Kidney epithelial cell (primary cell): Measurements from ENCODE around the gene RCL1. TPM values are rescaled to one million over a fixed set of nuclear protein-coding genes. Genes with fewer than 3 reads are reported as not detected.

Experiments
- DNase-seq: peaks from one replicate; pipeline ENCODE4 v3.0.0-alpha.2; 2010; ENCODE audit warnings: low read depth
- H3K27me3 ChIP-seq: 2 replicates; pipeline ENCODE4 v1.6.0; 2011; ENCODE audit warnings: low read length; ENCODE audit not compliant: control insufficient read depth, insufficient read depth
- H3K36me3 ChIP-seq: 2 replicates; pipeline ENCODE4 v1.5.1; 2011; ENCODE audit warnings: low read length; ENCODE audit not compliant: control insufficient read depth, insufficient read depth
- H3K4me3 ChIP-seq: 2 replicates; pipeline ENCODE4 v1.5.1; 2011; ENCODE audit warnings: low read depth, mild to moderate bottlenecking, control low read depth, low read length
- total RNA-seq: library from RNA; depleted of rRNA; stranded (reverse); fragments of >200 nt; gene quantifications from 2 replicates; pipeline ENCODE4 v1.2.3, GENCODE V29; 2015
- TF ChIP-seq, protein P1 (sequence below): IDR thresholded peaks from 2 replicates; pipeline ENCODE4 v1.5.1; 2011; ENCODE audit warnings: mild to moderate bottlenecking, moderate library complexity, low read length, control low read depth, inconsistent platforms; ENCODE audit not compliant: insufficient read depth, poor library complexity, severe bottlenecking

RCL1 gene
- total RNA-seq, 1 donor from 2014 or later, result 24.4 TPM

DNA sequence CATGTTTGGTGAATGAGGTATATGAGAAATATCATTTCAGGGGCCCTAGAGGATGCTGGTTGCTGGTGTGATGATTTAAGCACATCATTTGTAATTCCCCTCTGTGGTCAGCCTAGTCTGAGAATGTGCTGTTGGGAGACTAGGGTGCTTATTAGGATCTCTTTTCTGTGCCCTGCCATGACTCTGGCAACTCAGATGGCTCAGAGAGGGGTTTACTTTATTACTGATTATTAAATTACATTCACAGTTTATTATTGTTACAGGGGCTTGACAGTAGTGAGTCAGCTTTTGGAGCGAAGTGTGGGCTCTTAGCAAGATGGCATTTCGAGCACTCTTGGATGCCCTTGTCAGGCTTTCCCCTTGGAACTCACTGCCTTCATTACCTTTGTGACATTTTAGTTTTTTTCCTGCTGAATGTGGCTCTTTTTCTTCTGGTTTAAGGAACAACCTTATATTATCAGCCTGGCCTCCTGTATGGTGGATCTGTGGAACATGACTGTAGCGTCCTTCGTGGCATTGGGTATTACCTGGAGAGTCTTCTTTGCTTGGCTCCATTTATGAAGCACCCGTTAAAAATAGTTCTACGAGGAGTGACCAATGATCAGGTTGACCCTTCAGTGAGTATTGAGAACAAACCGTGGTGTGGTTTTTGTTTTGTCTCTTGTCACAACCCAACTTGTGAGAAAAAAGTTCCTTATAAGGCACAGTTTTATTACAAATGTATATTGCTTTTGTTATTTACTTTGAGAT is 33.8 kb downstream of the RCL1 start:
- Histone ChIP-seq H3K4me3 (no peak overlapping the region), H3K27me3 (no peaks in the 10 kb centered on the region), H3K36me3 (no peaks in the 10 kb centered on the region)
- no peak for DNase-seq
- TF ChIP-seq, protein P1, sequence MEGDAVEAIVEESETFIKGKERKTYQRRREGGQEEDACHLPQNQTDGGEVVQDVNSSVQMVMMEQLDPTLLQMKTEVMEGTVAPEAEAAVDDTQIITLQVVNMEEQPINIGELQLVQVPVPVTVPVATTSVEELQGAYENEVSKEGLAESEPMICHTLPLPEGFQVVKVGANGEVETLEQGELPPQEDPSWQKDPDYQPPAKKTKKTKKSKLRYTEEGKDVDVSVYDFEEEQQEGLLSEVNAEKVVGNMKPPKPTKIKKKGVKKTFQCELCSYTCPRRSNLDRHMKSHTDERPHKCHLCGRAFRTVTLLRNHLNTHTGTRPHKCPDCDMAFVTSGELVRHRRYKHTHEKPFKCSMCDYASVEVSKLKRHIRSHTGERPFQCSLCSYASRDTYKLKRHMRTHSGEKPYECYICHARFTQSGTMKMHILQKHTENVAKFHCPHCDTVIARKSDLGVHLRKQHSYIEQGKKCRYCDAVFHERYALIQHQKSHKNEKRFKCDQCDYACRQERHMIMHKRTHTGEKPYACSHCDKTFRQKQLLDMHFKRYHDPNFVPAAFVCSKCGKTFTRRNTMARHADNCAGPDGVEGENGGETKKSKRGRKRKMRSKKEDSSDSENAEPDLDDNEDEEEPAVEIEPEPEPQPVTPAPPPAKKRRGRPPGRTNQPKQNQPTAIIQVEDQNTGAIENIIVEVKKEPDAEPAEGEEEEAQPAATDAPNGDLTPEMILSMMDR, result no peak

DNA sequence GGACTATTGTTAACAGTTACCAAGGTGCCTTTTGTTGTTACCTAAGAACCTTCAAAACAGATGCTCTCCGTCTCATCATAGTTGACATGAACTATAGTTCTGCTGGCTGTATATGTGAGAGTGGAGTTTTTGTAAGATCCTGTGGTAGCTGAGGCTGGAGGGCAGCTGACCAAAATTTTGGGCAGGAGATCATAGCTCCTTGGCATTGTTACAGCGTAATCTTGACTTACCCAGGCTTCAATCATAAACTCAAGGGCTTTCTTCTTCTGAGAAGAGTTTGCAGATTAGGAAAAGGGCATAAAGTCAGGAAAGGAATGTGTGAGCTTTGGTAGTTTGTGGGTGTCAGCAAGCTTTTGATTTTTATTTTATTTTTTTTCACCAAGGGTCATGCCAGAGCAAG is 34.5 kb downstream of the RCL1 start:
- H3K36me3 ChIP-seq, result no peaks in the 10 kb centered on the region
- no peaks in the 10 kb centered on the region for H3K27me3 ChIP-seq
- TF ChIP-seq, protein P1, result no peak
- H3K4me3 ChIP-seq, result no peak overlapping the region
- DNase-seq, result no peak

DNA sequence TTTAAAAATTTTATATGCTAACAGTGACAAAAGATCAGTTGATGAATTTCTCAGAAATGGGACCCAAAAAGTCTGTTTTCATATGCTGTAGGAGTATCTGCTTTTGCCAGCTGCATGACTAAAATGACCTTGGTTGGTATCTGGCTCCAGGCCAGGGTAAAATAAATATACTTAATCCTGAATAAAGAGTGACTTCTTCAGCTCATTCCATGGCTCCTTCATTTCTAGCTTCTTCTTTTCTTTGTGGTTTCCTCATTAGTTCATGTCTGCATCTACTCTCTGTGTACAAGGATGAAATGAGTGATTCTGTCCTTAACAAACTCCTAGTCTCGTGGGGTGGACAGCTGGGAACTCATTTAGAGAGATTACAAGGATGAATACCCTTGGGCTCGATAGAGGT is 36.0 kb downstream of the RCL1 start:
- Histone ChIP-seq H3K36me3 (no peaks in the 10 kb centered on the region), H3K27me3 (no peaks in the 10 kb centered on the region)
- no peak for DNase-seq

DNA sequence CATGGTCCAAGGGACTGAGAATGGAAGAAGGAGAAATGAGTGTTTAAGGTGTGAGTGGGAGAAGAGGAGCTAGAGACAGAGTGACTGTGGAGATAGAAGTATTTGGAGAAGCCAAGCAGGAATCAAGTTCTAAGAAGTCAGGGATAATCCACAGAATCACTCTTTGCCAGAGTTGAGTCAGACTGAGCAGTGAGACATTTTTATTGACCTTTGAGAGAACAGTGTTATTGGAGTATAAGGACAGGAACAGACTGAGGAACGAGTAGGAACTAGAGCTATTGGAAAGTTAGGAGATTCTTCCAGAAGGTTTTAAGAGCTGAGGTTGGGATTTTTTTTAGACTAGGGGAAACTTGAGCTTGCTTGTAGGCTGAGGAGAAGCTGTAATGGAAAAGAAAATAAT is 37.2 kb downstream of the RCL1 start:
- Histone ChIP-seq H3K27me3 (no peaks in the 10 kb centered on the region), H3K36me3 (no peaks in the 10 kb centered on the region), H3K4me3 (no peak overlapping the region)
- no peak for DNase-seq
- TF ChIP-seq, protein P1, result no peak

More for the DNA sequence above, 36.0 kb downstream of the RCL1 start:
- TF ChIP-seq, protein P1, result no peak
- H3K4me3 ChIP-seq, result no peak overlapping the region

DNA sequence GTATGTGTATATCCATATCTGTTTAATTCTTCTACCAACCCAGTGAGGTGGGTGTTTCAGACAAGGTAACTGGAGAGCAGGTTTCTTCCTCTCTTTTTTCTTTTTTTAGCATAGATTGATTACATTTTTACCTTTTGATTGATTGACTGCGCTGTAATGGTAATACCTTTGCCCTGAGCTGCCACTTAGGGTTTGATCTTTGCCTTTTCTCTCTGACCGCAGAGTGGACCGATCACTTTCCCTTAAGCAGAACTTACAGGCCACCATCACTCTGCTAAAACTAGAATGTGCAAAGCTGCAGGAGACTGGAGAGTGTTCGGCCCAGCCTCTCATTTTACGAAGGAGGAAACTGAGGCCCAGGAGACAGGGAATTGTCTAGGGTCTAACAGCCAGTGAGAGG is 38.0 kb downstream of the RCL1 start:
- H3K4me3 ChIP-seq, result no peak overlapping the region
- no peaks in the 10 kb centered on the region for H3K27me3 ChIP-seq
- H3K36me3 ChIP-seq, result no peaks in the 10 kb centered on the region
- TF ChIP-seq, protein P1, result no peak
- no peak for DNase-seq

DNA sequence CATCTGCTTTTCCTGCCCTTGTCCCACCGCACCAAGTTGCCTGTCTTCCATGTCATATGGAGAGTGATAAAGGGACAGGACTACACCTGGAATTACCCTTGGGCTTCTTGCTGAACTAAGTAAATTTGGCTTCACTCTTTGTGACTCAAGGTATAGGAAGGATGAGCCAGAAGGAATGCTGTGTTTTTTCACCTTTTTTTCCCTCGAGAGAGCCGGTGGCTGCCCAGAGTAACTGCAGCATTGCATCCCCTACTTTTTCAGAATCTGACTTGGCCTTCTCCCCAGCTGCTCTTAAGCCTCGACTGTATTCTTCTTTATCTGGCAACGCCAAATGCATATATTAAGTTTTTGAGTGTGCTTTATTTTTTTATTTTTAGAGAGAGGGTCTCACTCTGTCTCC is 38.4 kb downstream of the RCL1 start:
- H3K36me3 ChIP-seq, result no peaks in the 10 kb centered on the region
- no peaks in the 10 kb centered on the region for H3K27me3 ChIP-seq
- no peak overlapping the region for H3K4me3 ChIP-seq
- DNase-seq, result no peak
- TF ChIP-seq, protein P1, result no peak
